HepG2 (cell line): Measurements from ENCODE around the gene MARVELD3. TPM values are rescaled to one million over a fixed set of nuclear protein-coding genes. Genes with fewer than 3 reads are reported as not detected.

ENCODE experiments used
- ATAC-seq: fragments of 200-7000 bp; cut with Tn5 transposase; 3 replicates; pipeline ENCODE4 v1.9.1; 2020; ENCODE audit warnings: mild to moderate bottlenecking, moderate library complexity
- BruUV-seq: library from RNA; stranded (reverse); fragments of 400-500 nt; replicated peaks from 2 replicates; lab custom pipeline; 2021; lab: Mats Ljungman, UMichigan
- CTCF ChIA-PET: fragments of 300-600 bp; formaldehyde crosslinking; extraction: SDS; loops from one replicate; lab custom pipeline; 2021; ENCODE audit warnings: low total read pairs, inconsistent platforms, low intra/inter-chr PET ratio; lab: Yijun Ruan, JAX
- POLR2A ChIA-PET: fragments of 350-600 bp; sonication (Branson Sonifier 250); formaldehyde crosslinking; loops from one replicate; lab custom pipeline; 2020; ENCODE audit warnings: antibody characterized with exemption, inconsistent platforms; lab: Yijun Ruan, JAX
- DNase-seq: peaks from one replicate; pipeline ENCODE4 v3.0.0-alpha.2; 2015; ENCODE audit warnings: low spot score
- FAIRE-seq: peaks from 3 replicates; lab custom pipeline; 2011; peaks lifted over from hg19 to GRCh38; lab: Jason Lieb, UNC
- H2AFZ ChIP-seq: one replicate; pipeline ENCODE4 v1.6.1; 2011; ENCODE audit warnings: low read length, inconsistent platforms
- H3K27ac ChIP-seq: fragments of 300-600 bp; 3 replicates; pipeline ENCODE4 v1.8.0; 2011; ENCODE audit warnings: mixed run types, mild to moderate bottlenecking, mixed read lengths, low read length, inconsistent platforms; ENCODE audit not compliant: insufficient read depth; ENCODE audit errors: extremely low read length
- H3K27me3 ChIP-seq, 2 experiments: fragments of 200-600 bp in 1 of 2; 2 replicates in 1 of 2; 3 replicates in 1 of 2; pipeline versions ENCODE4 v1.6.0 to v1.8.0; 2011; ENCODE audit warnings: low read length in 2 of 2, mild to moderate bottlenecking in 2 of 2, moderate library complexity in 2 of 2, inconsistent platforms in 1 of 2; ENCODE audit not compliant: insufficient read depth in 2 of 2, control insufficient read depth in 1 of 2
- H3K36me3 ChIP-seq, 2 experiments: fragments of 200-600 bp in 1 of 2; replicated peaks in 1 of 2; 2 replicates in 1 of 2; 3 replicates in 1 of 2; pipeline versions ENCODE4 v1.5.1 to v1.8.0; 2011; ENCODE audit warnings: low read length in 2 of 2, inconsistent platforms in 1 of 2; ENCODE audit not compliant: insufficient read depth in 2 of 2, control insufficient read depth in 1 of 2
- H3K4me1 ChIP-seq: 2 replicates; pipeline ENCODE4 v1.5.1; 2012; ENCODE audit warnings: low read length, inconsistent platforms; ENCODE audit not compliant: insufficient read depth
- H3K4me2 ChIP-seq: 2 replicates; pipeline ENCODE4 v1.6.0; 2011; ENCODE audit warnings: low read depth, low read length, inconsistent platforms
- H3K4me3 ChIP-seq, 3 experiments: fragments of 200-600 bp in 1 of 3; sonication (generic), shearing (Covaris generic) in 1 of 3; replicated peaks in 1 of 3; 2 replicates each; pipeline ENCODE4 v1.5.1; 2011 to 2016; ENCODE audit warnings: low read length in 3 of 3, inconsistent platforms in 2 of 3, low read depth in 2 of 3, mild to moderate bottlenecking in 2 of 3, control low read depth in 1 of 3, mixed read lengths in 1 of 3; ENCODE audit not compliant: insufficient read depth in 1 of 3
- H3K79me2 ChIP-seq: one replicate; pipeline ENCODE4 v1.6.1; 2011; ENCODE audit warnings: low read length, inconsistent platforms; ENCODE audit not compliant: insufficient read depth
- H3K9ac ChIP-seq: 2 replicates; pipeline ENCODE4 v1.6.0; 2011; ENCODE audit warnings: mild to moderate bottlenecking, low read depth, low read length, inconsistent platforms; ENCODE audit not compliant: insufficient read depth
- H3K9me3 ChIP-seq: 2 replicates; pipeline ENCODE4 v1.5.1; 2012; ENCODE audit warnings: mild to moderate bottlenecking, low read length
- H4K20me1 ChIP-seq: 2 replicates; pipeline ENCODE4 v1.6.0; 2011; ENCODE audit warnings: inconsistent platforms, mild to moderate bottlenecking, low read length, moderate library complexity; ENCODE audit not compliant: insufficient read depth
- ATAD3A ChIP-seq: sonication (generic); formaldehyde crosslinking; IDR thresholded peaks from 2 replicates; pipeline ENCODE4 v1.4.0; 2020; ENCODE audit warnings: missing genetic modification reagents
- BORCS8-MEF2B ChIP-seq: sonication (generic); formaldehyde crosslinking; IDR thresholded peaks from 2 replicates; pipeline ENCODE4 v1.8.0; 2022; ENCODE audit warnings: mild to moderate bottlenecking, missing genetic modification reagents
- CHCHD3 ChIP-seq: sonication (generic); formaldehyde crosslinking; IDR thresholded peaks from 2 replicates; pipeline ENCODE4 v1.8.0; 2022; ENCODE audit warnings: mild to moderate bottlenecking, missing genetic modification reagents, moderate library complexity
- GFI1 ChIP-seq: sonication (generic); formaldehyde crosslinking; IDR thresholded peaks from 2 replicates; pipeline ENCODE4 v1.5.0; 2020; ENCODE audit warnings: missing genetic modification reagents, mild to moderate bottlenecking, borderline replicate concordance
- KDM1A ChIP-seq: IDR thresholded peaks from 2 replicates; pipeline ENCODE4 v1.6.1; 2016; ENCODE audit warnings: missing compliant biosample characterization
- MAFF ChIP-seq: IDR thresholded peaks from 2 replicates; pipeline ENCODE4 v1.6.1; 2011; ENCODE audit warnings: low read depth, low read length, improper control_type of control experiment
- MAZ ChIP-seq, 2 experiments: sonication (generic) in 1 of 2; formaldehyde crosslinking in 1 of 2; IDR thresholded peaks; 2 replicates each; pipeline versions ENCODE4 v1.5.0 to v1.6.1; 2012 to 2020; ENCODE audit warnings: low read depth in 2 of 2, mild to moderate bottlenecking in 2 of 2, borderline replicate concordance in 1 of 2, improper control_type of control experiment in 1 of 2, low read length in 1 of 2, missing genetic modification reagents in 1 of 2, moderate library complexity in 1 of 2
- NPAS2 ChIP-seq: sonication (generic); formaldehyde crosslinking; IDR thresholded peaks from 2 replicates; pipeline ENCODE4 v1.8.0; 2022; ENCODE audit warnings: mild to moderate bottlenecking, missing genetic modification reagents, borderline replicate concordance
- PLRG1 ChIP-seq: fragments of 450-650 bp; conservative IDR thresholded peaks from 2 replicates; pipeline ENCODE4 v1.6.1; 2016
- RFX3 ChIP-seq: IDR thresholded peaks from 2 replicates; pipeline ENCODE4 v1.6.1; 2016; ENCODE audit warnings: missing biosample characterization, missing genetic modification reagents
- ZNF207 ChIP-seq: fragments of 450-650 bp; IDR thresholded peaks from 2 replicates; pipeline ENCODE4 v1.6.1; 2016; ENCODE audit warnings: antibody characterized with exemption, borderline replicate concordance
- ZNF484 ChIP-seq: sonication (generic); formaldehyde crosslinking; IDR thresholded peaks from 2 replicates; pipeline ENCODE4 v1.5.1; 2020; ENCODE audit warnings: mild to moderate bottlenecking, low read depth, missing genetic modification reagents, borderline replicate concordance
- WGBS: methylation state at CpG from one replicate; pipeline ENCODE4 v1.1.6; 2017; ENCODE audit warnings: low lambda C conversion rate; 5-methylcytosine and 5-hydroxymethylcytosine counted together
- in situ Hi-C: cut with HindIII; loops from 2 replicates; pipeline ENCODE4 v1.10.0; 2017; ENCODE audit warnings: low pct_unique_long_range_greater_than_20kb; ENCODE audit not compliant: extremely low pct_ligation_motif_present
- intact Hi-C: fragments of 100-400 bp; cut with micrococcal nuclease; formaldehyde crosslinking; loops from one replicate; pipeline ENCODE4 v1.10.0; 2022; ENCODE audit not compliant: unreplicated experiment
- polyA plus RNA-seq, 8 experiments: library from polyadenylated mRNA; depleted of rRNA in 3 of 8; stranded (reverse) in 7 of 8; unstranded in 1 of 8; fragments of >200 nt; fragmentation: Illumina TruSeq in 4 of 8; extraction: Trizol in 4 of 8; gene quantifications; 2 replicates each; pipeline versions ENCODE4 v1.2.1 to v1.2.3, GENCODE V29; 2011 to 2016; ENCODE audit warnings: low read depth in 4 of 8, missing spikeins in 1 of 8, mixed read lengths in 1 of 8; ENCODE audit not compliant: insufficient read depth in 1 of 8
- total RNA-seq, 5 experiments: library from RNA; depleted of rRNA; stranded (reverse); fragments of >200 nt; fragmentation: Illumina TruSeq; extraction: Trizol; gene quantifications; 2 replicates each; pipeline ENCODE4 v1.2.3, GENCODE V29; 2016; ENCODE audit warnings: low read depth in 1 of 5
- TF ChIP-seq, protein P1 (sequence below): IDR thresholded peaks from 2 replicates; pipeline ENCODE4 v1.6.1; 2018; ENCODE audit warnings: missing genetic modification reagents
- TF ChIP-seq, protein P2 (sequence below): fragments of 450-650 bp; IDR thresholded peaks from 2 replicates; pipeline ENCODE4 v1.6.1; 2017; ENCODE audit warnings: mild to moderate bottlenecking
- TF ChIP-seq, protein P3 (sequence below): sonication (generic); formaldehyde crosslinking; IDR thresholded peaks from 2 replicates; pipeline ENCODE4 v1.4.0; 2020; ENCODE audit warnings: missing genetic modification reagents, mild to moderate bottlenecking, borderline replicate concordance
- TF ChIP-seq, protein P4 (sequence below): sonication (generic); formaldehyde crosslinking; IDR thresholded peaks from 2 replicates; pipeline ENCODE4 v1.8.0; 2022; ENCODE audit warnings: mild to moderate bottlenecking, missing genetic modification reagents; ENCODE audit not compliant: insufficient replicate concordance

The MARVELD3 gene
- total and polyA plus RNA-seq, 2 of the 13 experiments (the other 11 are each of a cell fraction or from before 2014, with no cell fraction given) = 4.8 to 5.6 TPM

DNA sequence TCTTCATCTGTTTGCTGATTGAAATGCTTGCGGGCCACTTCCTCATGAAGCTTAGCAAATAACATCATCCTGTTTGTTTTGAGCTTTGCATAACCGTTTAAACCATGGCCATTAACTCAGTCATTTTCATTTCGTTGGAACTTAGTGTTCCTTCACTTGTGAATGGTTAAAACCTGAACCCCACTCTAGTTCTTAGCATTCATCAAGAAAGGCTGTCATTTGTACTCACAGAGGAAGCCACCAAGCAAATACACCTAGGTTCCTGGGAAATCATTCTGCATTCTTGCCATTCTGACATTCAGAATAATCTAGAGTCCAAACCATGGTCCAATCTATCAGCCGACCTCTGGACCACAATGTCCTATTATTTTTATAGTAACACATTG, 40.7 kb upstream of the MARVELD3 start:
- Histone ChIP-seq H3K79me2 (no peaks in the 10 kb centered on the region), H3K27ac (peak overlapping the region; percentile 90), H3K27me3 (no peaks in the 10 kb centered on the region), H3K36me3 (no peaks in the 10 kb centered on the region), H3K4me1 (peaks cover 77% of the 10 kb centered on the region), H3K4me3 (peak overlapping the region in 2 of 3 experiments; percentile 25 to 35; a peak in 2 of 6 replicates), H4K20me1 (no peaks in the 10 kb centered on the region), H3K9ac (peak overlapping the region; percentile 59), H3K4me2 (peak overlapping the region; percentile 59), H2AFZ (no peak overlapping the region), H3K9me3 (no peaks in the 10 kb centered on the region)
- POLR2A ChIA-PET = interaction anchor here (0.8 to 6.8 kb wide), 8 partner anchors 8 to 123 kb away, joined by 3 to 93 read pairs (median 16); partner anchors contain the start of genes TAT and ZNF23
- peak; percentile 83 for DNase-seq
- no TSS peak for BruUV-seq
- intact Hi-C loops = loop anchor here (1.0 kb wide), 2 partner anchors 8 to 12 kb away; no protein-coding TSS in a partner anchor
- 2% methylated on average over 4 of the region's 4 CpGs for WGBS
- peak; percentile 71 for FAIRE-seq
- ATAC-seq = peak; percentile 58
- CTCF ChIA-PET = no interaction called here
- in situ Hi-C loops = no loop called here
- TF ChIP-seq ATAD3A (CRISPR knock-in tag) (no peak), CHCHD3 (CRISPR knock-in tag) (no peak), ZNF207 (no peak), BORCS8-MEF2B (CRISPR knock-in tag) (no peak), MAFF (no peak), PLRG1 (no peak), KDM1A (CRISPR knock-in tag) (no peak), RFX3 (CRISPR knock-in tag) (no peak), GFI1 (CRISPR knock-in tag) (no peak), NPAS2 (no peak), MAZ (IDR thresholded peaks at IDR 0.05; ENCODE audit: borderline replicate concordance, low read depth, low read length) (no peak), MAZ (CRISPR knock-in tag; IDR thresholded peaks at IDR 0.05; ENCODE audit: low read depth) (no peak), ZNF484 (CRISPR knock-in tag) (no peak)
- TF ChIP-seq, protein P1, sequence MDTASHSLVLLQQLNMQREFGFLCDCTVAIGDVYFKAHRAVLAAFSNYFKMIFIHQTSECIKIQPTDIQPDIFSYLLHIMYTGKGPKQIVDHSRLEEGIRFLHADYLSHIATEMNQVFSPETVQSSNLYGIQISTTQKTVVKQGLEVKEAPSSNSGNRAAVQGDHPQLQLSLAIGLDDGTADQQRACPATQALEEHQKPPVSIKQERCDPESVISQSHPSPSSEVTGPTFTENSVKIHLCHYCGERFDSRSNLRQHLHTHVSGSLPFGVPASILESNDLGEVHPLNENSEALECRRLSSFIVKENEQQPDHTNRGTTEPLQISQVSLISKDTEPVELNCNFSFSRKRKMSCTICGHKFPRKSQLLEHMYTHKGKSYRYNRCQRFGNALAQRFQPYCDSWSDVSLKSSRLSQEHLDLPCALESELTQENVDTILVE (CRISPR knock-in tag) = no peak
- TF ChIP-seq, protein P2, sequence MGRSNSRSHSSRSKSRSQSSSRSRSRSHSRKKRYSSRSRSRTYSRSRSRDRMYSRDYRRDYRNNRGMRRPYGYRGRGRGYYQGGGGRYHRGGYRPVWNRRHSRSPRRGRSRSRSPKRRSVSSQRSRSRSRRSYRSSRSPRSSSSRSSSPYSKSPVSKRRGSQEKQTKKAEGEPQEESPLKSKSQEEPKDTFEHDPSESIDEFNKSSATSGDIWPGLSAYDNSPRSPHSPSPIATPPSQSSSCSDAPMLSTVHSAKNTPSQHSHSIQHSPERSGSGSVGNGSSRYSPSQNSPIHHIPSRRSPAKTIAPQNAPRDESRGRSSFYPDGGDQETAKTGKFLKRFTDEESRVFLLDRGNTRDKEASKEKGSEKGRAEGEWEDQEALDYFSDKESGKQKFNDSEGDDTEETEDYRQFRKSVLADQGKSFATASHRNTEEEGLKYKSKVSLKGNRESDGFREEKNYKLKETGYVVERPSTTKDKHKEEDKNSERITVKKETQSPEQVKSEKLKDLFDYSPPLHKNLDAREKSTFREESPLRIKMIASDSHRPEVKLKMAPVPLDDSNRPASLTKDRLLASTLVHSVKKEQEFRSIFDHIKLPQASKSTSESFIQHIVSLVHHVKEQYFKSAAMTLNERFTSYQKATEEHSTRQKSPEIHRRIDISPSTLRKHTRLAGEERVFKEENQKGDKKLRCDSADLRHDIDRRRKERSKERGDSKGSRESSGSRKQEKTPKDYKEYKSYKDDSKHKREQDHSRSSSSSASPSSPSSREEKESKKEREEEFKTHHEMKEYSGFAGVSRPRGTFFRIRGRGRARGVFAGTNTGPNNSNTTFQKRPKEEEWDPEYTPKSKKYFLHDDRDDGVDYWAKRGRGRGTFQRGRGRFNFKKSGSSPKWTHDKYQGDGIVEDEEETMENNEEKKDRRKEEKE = no peak
- TF ChIP-seq, protein P3, sequence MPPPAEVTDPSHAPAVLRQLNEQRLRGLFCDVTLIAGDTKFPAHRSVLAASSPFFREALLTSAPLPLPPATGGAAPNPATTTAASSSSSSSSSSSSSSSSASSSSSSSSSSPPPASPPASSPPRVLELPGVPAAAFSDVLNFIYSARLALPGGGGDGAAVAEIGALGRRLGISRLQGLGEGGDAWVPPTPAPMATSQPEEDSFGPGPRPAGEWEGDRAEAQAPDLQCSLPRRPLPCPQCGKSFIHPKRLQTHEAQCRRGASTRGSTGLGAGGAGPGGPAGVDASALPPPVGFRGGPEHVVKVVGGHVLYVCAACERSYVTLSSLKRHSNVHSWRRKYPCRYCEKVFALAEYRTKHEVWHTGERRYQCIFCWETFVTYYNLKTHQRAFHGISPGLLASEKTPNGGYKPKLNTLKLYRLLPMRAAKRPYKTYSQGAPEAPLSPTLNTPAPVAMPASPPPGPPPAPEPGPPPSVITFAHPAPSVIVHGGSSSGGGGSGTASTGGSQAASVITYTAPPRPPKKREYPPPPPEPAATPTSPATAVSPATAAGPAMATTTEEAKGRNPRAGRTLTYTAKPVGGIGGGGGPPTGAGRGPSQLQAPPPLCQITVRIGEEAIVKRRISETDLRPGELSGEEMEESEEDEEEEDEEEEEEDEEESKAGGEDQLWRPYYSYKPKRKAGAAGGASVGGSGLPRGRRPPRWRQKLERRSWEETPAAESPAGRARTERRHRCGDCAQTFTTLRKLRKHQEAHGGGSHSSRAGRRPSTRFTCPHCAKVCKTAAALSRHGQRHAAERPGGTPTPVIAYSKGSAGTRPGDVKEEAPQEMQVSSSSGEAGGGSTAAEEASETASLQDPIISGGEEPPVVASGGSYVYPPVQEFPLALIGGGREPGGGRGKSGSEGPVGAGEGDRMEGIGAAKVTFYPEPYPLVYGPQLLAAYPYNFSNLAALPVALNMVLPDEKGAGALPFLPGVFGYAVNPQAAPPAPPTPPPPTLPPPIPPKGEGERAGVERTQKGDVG = no peak
- TF ChIP-seq, protein P4, sequence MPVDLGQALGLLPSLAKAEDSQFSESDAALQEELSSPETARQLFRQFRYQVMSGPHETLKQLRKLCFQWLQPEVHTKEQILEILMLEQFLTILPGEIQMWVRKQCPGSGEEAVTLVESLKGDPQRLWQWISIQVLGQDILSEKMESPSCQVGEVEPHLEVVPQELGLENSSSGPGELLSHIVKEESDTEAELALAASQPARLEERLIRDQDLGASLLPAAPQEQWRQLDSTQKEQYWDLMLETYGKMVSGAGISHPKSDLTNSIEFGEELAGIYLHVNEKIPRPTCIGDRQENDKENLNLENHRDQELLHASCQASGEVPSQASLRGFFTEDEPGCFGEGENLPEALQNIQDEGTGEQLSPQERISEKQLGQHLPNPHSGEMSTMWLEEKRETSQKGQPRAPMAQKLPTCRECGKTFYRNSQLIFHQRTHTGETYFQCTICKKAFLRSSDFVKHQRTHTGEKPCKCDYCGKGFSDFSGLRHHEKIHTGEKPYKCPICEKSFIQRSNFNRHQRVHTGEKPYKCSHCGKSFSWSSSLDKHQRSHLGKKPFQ (CRISPR knock-in tag) = no peak
